ENCODE results near the gene ARMS2.

ARMS2 gene

DNA sequence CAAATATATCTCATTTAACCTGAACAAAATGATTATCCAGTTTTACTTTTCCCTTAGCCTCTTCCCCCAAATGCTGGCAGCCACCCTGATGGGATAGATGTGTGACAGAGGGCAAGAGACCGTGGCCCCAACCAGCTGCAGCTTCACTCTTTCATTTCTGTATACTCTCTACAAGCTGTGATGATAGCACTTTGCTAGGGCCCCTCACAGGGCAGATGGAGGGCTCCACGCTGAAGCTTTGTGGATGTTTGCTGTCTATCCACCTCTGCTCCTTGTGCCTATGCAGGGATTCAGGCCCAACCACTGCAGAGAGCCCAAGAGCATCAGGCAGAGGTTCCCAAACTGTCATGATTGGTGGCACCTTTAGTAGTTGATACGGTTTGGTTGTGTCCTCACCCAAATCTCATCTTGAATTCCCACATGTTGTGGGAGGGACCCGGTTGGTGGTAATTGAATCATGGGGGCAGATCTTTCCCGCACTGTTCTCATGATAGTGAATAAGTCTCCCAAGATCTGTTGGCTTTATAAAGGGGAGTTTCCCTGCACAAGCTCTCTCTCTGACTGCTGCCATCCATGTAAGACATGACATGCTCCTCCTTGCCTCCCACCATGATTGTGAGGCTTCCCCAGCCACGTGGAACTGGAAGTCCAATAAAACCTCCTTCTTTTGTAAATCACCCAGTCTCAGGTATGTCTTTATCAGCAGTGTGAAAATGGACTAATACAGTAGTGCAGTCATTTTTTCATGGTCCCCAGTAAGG is 27.0 kb downstream of the ARMS2 start:
- ChIA-PET CTCF (interaction anchor here (1.1 kb wide), 1 partner anchor 13 kb away, joined by 3 read pairs; no protein-coding TSS in a partner anchor), POLR2A (no interaction called here)
- DNase-seq (ENCODE audit: extremely low spot score), result no peak
- TF ChIP-seq, protein P1, sequence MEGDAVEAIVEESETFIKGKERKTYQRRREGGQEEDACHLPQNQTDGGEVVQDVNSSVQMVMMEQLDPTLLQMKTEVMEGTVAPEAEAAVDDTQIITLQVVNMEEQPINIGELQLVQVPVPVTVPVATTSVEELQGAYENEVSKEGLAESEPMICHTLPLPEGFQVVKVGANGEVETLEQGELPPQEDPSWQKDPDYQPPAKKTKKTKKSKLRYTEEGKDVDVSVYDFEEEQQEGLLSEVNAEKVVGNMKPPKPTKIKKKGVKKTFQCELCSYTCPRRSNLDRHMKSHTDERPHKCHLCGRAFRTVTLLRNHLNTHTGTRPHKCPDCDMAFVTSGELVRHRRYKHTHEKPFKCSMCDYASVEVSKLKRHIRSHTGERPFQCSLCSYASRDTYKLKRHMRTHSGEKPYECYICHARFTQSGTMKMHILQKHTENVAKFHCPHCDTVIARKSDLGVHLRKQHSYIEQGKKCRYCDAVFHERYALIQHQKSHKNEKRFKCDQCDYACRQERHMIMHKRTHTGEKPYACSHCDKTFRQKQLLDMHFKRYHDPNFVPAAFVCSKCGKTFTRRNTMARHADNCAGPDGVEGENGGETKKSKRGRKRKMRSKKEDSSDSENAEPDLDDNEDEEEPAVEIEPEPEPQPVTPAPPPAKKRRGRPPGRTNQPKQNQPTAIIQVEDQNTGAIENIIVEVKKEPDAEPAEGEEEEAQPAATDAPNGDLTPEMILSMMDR (IDR thresholded peaks at IDR 0.05; ENCODE audit: control extremely low read depth, extremely low read depth, low read depth, missing control alignments), result no peak

GRCh38 chr10:122484276-122485060 is 30.0 kb downstream of the ARMS2 start:
- ChIA-PET CTCF (no interaction called here), POLR2A (no interaction called here)
- no peak for DNase-seq (ENCODE audit: extremely low spot score)
- TF ChIP-seq, protein P1 (IDR thresholded peaks at IDR 0.05; ENCODE audit: control extremely low read depth, extremely low read depth, low read depth, missing control alignments), result no peak

DNA sequence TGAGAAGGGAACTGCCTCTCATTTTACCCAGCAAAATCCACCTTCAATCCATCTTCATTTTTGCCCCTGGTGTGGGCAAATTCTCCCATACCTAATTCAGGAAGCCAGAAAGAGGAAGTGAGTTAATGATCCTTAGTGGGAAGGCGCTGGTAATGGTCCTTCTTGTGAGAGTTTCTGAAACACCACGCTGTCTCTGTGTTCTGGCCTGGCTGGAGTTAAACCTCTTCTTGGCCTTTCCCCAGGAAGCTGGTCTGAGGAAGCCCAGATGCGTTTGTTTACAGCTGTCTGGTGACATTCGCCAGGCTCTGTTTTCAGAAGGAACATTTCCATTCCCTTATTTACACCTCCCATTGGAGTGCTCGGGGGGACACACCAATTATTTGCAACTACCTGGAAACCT is 31.2 kb downstream of the ARMS2 start:
- TF ChIP-seq, protein P1 (IDR thresholded peaks at IDR 0.05; ENCODE audit: control extremely low read depth, extremely low read depth, low read depth, missing control alignments), result no peak
- ChIA-PET CTCF (no interaction called here), POLR2A (no interaction called here)
- no peak for DNase-seq (ENCODE audit: extremely low spot score)

DNA sequence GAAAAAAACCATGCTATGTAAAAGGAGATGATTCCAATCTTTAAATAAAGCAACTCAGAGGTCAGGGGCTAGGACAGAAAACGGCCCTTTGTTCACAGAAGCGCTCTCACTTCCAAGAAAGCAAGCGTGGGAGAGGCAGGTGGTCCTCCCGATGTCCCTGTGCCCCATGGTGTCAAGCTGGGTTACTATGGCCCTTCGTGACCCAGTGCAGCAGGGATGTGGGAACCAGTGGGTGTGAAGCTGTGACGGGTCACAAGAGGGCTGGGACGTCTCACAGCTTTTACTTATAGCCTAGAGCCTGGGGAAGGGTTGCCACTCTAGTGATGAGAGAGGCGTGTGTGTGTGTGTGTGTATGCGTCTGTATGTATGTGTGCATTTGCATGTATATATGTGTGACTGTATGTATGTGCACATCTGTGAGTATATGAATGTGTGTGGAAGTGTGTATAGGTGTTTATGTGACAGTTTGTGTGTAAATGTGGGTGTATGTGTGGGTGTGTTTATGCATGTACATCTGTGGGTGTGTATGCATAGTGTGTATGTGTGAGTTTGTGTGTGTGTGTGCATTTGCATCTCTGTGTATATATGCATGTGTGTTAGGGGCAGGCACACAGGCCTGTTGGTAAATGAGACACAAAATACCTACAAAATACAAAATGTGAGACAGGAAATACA is 32.1 kb downstream of the ARMS2 start:
- POLR2A ChIA-PET, result no interaction called here
- CTCF ChIA-PET, result no interaction called here
- TF ChIP-seq, protein P1 (IDR thresholded peaks at IDR 0.05; ENCODE audit: control extremely low read depth, extremely low read depth, low read depth, missing control alignments), result no peak
- no peak for DNase-seq (ENCODE audit: extremely low spot score)

- ChIA-PET CTCF (no interaction called here), POLR2A (no interaction called here)
- TF ChIP-seq, protein P1 (IDR thresholded peaks at IDR 0.05; ENCODE audit: control extremely low read depth, extremely low read depth, low read depth, missing control alignments), result no peak
- no peak for DNase-seq (ENCODE audit: extremely low spot score)
Measured at GRCh38 chr10:122487174-122487765, 32.8 kb downstream of the ARMS2 start.

DNA sequence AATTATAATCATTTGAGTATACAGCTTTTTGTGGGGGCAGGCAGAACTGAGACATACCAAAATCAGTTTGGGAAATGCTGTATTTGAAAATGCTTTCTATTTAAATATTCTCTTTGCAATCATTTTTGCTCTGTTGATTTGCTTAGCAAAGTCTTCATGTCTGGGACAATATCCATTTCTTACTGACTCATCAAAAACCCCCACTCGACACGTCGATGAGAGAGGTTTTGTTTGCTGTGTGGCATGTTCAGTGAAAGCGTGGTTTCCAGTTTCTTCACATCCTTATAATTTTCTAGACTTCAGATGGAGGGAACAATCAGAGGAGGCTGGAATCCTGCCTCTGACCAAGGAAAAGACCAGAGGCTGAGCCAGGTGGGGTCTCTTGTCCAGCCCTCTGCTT is 35.8 kb downstream of the ARMS2 start:
- DNase-seq (ENCODE audit: extremely low spot score), result no peak
- ChIA-PET CTCF (no interaction called here), POLR2A (no interaction called here)
- TF ChIP-seq, protein P1 (IDR thresholded peaks at IDR 0.05; ENCODE audit: control extremely low read depth, extremely low read depth, low read depth, missing control alignments), result no peak
